Stimulated activated CD8-positive, alpha-beta memory T cell treated with anti-CD3 and anti-CD28 coated beads, Interleukin-12 subunit alpha, Interleukin-12 subunit beta, amount 100 ng/mL, for 4 hours (primary cell): ENCODE data around the gene FGD1.

Experiments
- DNase-seq: peaks from one replicate; pipeline ENCODE4 v3.0.0-alpha.2; 2020; ENCODE audit warnings: low read depth

Gene FGD1

DNA sequence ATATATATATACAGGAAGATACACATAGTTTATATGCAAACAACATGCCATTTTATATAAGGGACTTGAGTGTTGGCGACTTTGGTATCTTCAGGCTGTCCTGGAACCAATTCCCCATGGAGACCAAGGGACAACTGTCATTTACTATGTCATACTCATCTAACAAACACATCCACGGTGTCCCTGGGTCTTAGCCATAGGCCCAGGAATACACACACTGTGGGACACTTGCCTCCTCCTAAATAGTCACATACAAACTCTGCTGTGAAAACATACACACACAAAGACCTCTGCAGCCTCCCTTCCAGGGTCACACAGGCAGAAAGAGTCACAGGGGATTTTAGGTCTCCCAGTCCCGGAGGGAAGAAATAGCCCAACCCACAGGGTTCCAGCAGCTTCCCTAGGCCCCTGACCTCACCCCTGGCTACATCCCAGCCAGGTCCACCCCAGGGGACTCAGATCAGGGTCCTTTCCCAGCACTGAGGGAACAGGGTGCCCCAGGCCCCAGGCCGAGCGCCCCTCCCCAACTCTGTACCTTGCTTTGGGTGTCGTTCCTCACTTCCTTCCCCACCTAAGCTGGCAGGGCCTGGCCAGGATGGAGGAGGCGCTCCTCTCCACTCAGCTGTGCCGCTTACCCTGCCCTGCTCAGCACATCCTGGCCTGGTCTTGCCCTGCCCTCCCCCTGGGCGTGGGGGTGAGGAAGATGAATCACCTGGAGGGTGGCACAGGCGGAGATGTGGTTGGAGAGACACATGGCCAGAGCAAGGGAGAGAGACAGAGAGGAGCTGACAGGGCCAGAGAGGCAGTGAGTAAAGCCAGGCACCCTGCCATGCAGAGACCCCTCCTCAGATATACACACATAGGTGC is 21.8 kb downstream of the FGD1 start:
- DNase-seq: no peak

DNA sequence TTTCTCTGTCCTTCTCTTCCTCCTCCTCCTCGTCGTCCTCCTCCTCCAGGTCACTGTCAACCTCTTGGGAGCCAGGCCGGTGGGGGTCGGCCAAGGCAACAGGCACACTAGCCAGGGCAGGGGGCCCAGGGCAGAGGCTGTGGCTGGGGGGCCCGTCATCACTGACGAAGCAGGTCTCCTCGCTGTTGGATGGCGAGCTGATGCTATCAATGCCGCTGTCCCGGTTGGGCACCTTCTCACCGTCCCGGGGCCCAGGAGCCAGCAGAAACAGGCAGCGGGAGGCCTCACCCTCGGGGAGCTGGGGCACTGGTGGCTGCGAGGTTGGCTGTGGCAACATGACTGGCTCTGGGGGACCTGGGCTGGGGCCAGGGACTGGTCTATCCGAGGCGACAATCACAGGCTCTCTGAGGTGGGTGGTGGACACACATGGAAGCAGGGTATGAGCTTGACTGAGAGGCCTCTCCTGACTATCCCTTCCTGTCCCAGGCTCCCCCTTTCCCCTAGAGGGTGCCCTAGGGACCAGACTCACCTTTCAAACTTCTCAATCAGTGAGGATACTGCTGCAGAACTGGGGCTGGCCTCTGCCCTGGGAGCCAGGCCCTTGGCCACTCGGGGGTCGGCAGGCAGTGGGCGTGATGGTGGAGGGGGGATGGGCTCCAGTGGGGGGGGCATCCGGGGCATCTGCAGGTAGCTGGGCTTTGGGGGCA is 25.8 kb downstream of the FGD1 start:
- no peak for DNase-seq

DNA sequence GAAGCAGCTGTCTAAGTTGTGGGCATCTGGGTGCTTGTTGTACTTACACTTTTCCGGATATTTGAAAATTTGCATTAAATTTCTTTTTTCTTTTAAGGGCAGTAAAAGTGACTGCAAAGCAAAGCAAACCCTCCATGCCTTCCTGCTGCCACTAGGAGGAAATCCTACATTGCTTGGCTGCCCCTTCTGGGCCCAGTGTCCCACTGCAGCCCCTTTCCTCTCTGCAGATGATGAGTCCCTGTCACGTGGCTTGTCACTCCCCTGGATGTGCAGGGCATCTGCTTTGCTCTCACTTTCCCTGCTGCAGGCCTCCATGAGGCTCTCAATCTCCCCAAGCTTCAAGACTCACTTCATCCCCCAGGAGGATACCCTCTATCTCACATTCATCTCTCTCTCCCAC is 43.1 kb downstream of the FGD1 start:
- DNase-seq: no peak

DNA sequence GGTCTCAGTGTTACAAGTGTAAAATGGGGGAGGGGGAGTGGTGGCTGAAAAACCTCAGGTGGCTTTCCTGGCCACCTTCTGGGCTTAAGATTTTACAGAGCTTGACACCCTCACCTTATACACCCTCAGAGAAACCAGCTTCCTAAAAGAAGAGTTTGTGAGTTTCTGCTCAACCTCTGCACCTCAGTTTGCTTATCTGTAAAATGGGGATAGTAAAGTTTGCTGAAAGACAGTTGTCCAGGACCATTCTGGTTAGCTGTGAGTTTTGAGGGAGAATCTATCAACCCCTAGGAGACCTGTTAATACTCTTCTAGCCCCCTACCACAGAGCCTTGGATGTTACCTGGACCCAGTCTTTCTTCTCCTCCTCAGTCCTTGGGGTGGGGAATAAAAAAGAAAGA is 46.1 kb downstream of the FGD1 start:
- no peak for DNase-seq

DNA sequence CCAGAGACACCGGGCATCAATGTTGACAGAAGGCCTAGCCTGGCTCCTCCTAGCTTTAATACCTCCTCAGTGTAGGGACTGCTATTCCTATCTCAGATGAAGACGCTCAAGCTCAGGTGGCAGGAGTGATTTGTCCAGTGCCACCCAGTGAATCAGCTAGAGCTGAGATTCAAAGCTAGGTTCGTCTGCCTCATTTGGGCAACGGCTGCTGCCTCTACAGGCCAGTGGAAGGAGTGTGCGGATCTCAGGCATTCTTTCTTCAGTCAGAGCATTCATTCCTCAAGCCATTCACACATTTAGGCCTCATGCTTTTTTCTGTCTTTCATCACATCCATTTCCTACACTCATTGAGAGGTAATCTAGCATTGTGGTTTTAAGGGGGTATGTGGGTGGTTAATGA is 48.6 kb downstream of the FGD1 start:
- no peak for DNase-seq

DNA sequence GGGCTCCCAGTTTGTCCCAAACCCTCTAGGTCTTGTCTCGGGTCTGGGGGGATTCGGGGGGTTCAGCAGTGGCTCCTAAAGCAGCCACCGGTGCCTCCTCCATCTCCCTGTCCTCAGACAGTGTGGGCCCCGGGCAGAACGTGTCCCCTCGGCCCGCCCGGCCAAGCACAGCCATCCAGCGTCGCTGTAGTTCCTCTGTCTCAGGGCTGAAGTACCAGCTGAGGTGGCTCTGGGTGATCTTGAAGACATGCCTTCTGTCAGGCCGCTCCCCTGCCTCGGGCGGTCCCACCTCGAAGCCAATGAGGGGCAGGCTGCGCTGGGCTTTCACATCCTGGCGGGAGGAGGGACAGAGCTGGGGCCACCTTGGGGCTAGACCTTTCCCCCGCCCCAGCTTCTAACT is 50.0 kb downstream of the FGD1 start:
- DNase-seq: no peak

DNA sequence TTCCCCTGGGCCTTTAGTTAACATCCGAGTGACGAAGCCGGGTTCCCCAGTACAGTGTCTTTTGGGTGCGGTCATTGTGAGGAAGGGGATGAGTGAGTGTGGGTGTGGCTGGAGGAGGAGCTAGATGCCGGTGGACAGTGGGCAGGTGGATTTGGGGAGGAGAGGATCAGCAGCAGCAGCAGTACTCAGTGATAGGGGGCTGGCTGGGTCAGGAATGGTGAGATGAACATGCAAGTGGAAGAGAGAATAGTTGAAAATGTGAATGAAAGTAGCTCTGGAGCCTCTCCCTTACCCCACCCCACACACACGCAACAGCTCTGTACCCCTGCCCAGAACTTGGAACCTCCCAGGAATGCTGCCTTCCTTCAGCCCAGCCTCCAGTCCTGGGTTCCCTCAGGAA is 51.3 kb downstream of the FGD1 start:
- no peak for DNase-seq

DNA sequence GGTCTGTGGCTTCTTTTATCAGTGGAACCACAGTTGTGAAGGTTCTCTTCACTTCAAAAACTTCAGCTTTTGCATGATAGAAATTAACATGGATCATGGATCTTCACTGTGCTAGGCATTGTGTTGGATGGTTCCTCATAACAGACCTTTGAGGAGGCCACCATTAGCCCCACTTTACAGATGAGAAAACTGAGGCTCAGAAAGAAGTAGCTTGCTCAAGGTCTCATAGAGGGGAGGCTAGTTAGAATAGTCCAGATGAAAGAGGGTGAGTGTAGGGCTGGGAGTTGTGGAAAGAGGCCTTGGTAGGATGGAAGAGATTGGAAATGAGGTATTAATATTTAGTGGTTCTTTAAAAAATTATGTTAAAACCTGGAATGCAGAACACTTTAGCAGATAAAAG is 53.2 kb downstream of the FGD1 start:
- DNase-seq: no peak

DNA sequence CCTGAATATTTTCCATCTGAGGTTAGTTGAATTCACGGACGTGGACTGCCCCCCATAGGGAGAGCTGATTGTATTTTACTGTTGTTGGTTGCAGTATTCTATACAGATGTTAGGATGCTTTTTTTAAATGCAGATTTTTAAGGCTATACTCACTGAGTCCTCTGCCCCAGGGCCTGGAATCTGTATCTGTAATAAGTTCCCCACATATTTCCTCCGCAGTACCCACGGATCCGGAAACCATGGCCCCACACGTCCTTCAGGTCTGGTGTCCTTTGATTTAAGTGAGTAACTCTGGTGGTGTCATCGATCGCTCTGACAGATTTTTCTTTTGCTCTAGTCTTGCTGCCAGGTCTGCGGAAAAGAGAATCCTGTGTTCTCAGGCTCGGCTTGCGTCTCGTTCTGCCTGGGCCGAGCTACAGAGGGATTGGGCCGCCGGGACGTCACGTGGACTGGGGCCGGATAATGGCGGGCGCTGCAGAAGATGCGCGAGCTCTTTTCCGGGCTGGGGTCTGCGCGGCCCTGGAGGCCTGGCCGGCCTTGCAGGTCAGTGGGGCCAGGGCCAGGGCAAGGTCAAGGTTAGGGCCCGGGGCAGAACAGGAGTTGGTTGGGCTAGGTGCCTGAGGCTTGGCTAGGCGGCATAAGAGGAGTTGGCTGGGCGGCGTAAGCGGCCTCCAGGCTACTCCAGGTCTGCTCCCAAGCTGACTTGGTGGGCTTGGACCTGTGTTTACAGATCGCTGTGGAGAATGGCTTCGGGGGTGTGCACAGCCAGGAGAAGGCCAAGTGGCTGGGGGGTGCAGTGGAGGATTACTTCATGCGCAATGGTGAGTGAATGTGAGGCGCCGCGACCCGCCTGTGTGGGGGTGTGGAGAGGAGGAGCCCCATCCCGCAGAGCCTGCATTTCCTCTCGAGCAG is 55.8 kb downstream of the FGD1 start, which contains the start of gene TSR2:
Gene TSR2 (plus strand): TSS at position 445 of the 912 bp plus-strand sequence. CDS start 18 bp downstream, at position 463.
- peak; percentile 58 for DNase-seq

DNA sequence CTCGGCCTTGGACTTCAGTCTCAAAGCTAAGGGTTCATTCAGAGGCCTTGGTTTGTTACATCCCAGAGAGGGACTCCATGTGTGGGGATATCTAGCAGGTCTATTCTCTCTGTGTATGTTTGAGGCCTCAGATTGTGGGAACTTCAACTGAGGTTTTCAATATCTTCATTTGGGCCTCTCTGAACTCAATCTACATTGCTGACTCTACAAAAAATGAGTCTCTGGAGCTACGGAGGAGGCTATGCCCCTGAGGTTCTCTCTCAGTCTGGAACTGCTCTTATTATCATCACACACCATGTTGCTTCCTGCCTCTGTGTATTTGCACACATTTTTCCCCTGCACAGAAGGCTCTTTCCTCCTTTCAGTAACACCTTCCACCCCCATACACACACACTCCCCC is 60.9 kb downstream of the FGD1 start:
- no peak for DNase-seq

DNA sequence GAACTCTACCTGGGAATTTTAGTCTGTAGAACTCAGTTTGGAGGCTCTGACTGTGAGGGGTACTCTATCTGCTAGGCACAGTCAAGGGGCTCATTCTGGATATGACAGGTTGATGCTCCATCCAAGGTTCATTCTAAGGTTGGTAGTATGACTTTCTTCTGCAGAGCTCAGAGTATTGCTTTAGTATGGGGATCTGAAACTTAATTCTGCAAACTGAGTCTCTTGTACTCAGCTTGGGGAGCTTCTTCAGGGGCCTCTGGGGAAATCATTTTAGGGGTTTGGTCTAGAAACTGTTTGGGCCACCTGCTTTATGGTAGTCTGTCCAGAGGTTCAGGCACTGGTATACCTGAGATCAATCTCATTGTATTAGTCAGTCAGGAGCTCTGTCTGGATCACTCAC is 65.5 kb downstream of the FGD1 start:
- DNase-seq: no peak

DNA sequence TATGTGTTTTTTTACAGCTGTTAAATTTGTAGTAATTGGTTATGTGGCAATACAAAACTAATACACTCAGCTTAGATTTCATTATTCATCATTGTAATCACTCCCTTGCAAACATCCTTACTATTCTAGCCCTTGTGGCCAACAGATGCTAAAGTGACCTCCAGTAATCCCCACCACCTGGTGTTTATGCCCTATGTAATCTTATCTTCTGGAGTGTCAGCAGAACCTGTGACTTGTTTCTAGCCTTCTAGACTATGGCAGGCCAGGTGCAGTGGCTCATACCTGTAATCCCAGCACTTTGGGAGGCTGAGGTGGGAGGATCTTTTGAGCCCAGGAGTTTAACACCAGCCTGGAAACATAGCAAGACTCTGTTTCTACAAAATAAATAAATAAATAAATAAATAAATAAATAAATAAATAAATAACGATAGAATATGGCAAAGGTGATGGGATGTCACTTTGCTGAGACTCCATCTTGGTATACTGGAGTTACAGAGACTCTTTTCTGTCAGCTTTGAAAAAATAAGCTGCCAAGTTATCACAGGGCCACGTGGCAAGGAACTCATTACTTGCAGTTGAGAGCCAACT is 68.1 kb downstream of the FGD1 start:
- no peak for DNase-seq

DNA sequence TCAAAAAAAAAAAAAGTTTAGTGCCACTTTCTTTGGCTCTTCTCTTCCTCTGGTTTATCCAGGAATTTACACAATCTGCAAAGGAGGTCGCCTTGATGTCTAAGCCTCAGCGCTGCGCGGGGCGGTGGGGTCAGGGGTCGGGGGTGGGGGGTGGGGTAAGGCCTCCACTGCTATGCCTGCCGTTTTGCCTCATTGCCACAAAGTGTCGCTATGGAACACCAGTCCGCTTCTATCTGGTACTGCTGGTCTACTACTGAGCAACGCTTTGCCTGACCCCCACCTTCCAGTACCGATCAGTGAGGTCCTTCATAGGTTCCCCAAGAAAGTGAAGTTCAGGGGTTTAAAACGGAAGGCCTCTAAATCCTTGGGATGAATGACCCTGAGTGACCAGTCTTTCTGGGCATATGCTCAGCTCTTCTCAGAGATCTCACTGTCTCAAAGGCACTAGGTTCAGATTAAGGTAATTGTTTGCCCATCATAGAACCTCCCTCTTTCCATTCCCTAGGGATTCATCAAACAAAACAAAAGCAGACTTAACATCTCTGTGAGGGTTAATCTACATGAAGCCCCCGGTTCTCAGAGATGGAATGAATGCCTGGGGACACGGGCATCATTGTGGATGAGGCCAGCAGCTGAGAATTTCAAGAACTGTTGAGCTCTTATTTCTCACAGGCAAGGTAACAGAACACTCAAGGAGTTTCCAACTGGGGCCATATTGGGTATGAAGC is 72.7 kb downstream of the FGD1 start:
- no peak for DNase-seq

DNA sequence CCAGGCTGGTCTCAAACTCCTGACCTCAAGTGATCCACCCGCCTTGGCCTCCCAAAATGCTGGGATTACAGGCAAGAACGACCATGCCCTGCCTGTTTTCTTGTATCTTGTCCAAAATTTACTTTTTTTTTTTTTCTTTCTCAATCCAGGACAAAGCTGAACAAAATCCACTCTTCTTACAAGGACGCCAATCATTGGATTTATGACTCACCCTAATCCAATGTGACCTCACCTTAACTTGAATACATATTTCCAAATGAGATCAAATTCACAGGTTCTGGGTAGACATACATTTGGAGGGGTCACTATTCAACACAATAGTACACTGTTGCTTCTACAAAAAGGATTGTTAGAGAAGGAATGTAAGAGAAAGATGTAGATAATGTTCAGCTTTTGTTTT is 73.9 kb downstream of the FGD1 start:
- DNase-seq: no peak

DNA sequence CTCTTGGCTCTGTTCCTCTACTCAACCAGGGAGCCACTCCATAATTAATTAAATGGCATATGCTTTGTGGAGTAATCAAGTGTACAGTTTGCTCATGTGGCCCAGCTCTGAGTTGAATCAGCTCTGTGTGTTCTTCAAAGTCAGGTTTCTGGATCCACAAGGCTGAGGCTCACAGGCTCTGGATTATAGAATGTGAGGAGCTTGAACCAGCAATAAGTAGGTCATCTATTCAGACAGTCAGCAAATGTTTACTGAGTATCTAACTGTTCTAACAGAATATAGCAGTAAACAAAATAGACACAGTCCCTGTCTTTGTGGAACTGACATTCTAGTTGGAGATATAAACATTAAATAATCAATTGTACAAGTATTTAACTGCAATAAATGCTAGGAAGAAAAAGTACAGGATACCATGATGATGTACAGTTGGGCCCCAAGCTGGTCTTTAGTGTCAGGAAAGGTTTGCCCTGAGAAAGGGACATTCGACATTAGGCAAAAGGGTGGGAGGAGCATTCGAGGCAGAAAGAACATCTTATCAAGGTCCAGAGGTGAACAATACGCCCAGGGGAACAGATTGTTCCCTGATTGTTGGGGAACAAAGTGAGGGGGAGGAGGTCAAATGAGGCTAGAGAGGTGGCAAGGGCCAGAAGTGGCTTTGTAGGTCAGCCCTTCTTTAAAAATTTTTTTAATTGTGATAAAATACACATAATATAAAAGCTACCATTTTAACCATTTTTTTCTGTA is 76.3 kb downstream of the FGD1 start:
- DNase-seq: no peak

DNA sequence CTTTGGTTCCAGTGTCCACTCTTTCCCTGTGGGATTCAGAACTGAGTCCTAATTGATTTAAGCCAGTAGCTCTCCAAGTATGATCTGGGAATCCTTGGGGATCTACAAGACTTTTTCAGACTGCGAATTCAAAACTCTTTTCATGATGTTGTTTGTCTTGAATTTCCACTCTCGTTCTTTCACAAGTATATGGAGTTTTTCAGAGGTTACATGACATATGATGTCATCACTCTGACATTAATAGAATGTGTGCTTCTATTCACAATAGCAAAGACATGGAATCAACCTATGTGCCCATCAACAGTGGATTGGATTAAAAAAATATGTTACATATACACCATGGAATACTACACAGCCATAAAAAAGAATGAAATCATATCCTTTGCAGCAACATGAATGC is 79.1 kb downstream of the FGD1 start:
- DNase-seq: no peak

DNA sequence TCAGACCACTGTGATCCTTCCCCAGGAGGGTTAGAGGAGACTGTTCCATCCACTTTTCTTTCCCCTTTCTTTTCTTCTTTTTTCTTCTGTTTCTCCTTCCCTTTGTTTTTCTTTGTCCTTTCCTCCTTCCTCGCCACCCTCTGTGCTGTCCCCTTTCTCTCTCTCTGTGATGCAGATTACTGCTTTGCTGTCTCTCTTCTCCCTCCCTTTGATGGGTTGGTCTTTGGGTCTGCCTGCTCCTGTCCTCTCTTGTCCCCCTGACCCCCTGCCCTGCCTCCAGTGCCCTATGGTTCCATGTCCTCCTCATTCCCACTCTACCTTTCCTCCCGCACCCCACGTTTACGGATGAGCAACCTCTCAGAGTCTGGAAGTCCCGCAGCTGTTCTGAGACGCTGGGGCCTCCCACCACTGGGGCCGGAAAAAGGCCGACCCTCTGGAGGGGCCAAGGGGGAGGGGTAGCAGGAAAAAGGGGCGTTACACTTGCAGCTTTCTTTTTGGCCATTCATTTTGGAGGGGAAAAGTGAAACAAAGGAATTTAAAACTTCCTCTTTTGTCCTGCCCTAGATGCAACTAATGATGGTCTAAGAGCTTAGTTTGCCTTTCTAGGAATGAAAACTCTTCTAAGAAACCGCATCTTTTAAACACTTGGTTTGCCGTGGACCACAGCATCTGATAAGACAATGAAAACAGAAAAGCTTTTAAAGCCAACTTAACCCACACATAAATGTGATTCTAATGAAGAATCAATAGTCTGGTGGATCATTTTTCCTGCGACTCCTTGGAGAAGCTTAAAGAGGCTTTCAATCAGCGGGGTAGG is 80.3 kb downstream of the FGD1 start:
- no peak for DNase-seq

DNA sequence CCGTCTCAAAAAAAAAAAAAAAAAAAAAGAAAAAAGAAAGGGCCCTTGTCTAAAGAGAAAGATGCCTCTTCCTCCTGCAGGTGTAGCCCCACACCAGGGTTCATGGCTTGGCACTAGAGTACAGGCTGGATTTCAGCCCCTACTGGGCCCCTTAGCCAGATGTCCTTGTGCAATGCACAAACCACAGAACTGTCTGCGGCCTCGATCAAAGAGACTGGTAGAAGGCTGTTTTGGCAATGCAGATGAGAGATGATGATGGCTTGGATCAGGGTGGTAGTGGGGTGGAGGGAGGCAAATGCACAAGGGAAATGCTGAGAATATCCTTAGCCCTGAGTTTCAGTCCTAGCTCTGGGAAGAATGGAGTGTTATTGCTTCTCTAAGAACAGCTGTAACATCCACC is 82.3 kb downstream of the FGD1 start:
- DNase-seq: no peak

DNA sequence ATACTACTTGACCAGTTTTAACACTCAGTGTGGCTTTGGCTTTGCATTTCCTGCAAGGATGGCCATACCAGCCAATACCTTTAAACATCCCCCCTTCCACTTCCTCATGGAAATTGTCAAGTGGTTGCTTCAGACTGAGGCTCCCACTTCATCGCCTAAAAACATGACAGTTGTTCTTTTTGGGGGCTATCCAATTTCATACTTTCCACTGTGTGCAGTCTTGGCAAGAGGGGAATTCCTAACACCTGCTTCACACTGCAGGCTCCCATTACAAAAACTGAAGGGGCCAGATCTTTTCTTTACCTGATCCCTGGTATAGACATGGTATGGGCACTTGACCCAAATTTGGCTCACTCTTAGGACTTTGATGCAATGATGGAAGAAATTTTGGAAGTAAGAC is 84.3 kb downstream of the FGD1 start:
- no peak for DNase-seq

DNA sequence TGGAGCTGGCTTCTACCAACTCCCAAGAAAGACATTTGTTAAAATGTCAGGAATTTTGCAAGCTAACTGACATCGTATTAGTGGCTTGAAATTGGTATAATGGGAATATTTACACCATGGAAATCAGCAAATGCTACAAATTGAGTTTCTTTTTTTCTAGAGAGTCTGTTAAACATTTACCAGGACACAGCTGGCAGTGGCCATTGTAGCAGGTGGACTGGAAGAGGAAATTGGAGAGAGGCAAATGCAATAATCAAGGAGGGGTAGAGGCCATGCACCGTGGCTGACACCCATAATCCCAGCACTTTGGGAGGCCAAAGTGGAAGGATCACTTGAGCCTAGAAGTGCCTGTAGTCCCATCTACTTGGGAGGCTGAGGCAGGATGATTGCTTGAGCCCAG is 88.8 kb downstream of the FGD1 start:
- no peak for DNase-seq
